ENCODE results near the gene NRG2. TPM values are rescaled to one million over a fixed set of nuclear protein-coding genes. Genes with fewer than 3 reads are reported as not detected.
A peak's percentile ranks its signal among the peaks of the same experiment; 100 is the strongest.

NRG2 gene
- total and polyA plus RNA-seq, 2 experiments from 2014 or later = 13.5 to 20.7 TPM

DNA sequence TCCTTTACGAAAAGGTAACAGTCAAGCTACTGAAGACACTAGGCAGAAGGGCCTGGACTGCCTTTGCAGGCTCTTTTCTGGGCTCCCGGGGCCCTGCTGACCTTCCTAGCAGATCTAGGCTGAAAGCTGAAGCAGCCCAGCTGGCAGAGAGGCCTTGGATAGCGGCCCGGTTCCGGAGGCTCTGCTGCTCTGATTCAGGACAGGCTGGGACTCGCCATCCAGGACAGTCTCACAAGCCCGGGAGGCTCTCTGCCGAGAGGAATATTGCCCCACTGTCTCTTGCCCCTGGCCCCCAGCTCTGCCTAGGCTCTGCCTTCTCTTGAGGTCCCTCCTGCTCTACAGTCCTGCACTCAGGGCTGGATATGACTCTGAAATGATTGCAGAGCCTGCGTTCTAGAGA, 179.7 kb downstream of the NRG2 start:
- TF ChIP-seq, protein P1, sequence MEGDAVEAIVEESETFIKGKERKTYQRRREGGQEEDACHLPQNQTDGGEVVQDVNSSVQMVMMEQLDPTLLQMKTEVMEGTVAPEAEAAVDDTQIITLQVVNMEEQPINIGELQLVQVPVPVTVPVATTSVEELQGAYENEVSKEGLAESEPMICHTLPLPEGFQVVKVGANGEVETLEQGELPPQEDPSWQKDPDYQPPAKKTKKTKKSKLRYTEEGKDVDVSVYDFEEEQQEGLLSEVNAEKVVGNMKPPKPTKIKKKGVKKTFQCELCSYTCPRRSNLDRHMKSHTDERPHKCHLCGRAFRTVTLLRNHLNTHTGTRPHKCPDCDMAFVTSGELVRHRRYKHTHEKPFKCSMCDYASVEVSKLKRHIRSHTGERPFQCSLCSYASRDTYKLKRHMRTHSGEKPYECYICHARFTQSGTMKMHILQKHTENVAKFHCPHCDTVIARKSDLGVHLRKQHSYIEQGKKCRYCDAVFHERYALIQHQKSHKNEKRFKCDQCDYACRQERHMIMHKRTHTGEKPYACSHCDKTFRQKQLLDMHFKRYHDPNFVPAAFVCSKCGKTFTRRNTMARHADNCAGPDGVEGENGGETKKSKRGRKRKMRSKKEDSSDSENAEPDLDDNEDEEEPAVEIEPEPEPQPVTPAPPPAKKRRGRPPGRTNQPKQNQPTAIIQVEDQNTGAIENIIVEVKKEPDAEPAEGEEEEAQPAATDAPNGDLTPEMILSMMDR (IDR thresholded peaks at IDR 0.05; ENCODE audit: low read depth, low read length) = no peak
- Histone ChIP-seq H3K9me3 (ENCODE audit: low read depth) (no peaks in the 10 kb centered on the region), H3K27ac (no peak overlapping the region), H3K4me1 (ENCODE audit: low read depth) (no peaks in the 10 kb centered on the region), H3K27me3 (no peaks in the 10 kb centered on the region), H3K4me3 (no peak overlapping the region), H3K36me3 (no peaks in the 10 kb centered on the region)
- peak in 1 of 2 donors; percentile 25 for DNase-seq (ENCODE audit: low read depth in 1 of 2, low spot score in 1 of 2)

DNA sequence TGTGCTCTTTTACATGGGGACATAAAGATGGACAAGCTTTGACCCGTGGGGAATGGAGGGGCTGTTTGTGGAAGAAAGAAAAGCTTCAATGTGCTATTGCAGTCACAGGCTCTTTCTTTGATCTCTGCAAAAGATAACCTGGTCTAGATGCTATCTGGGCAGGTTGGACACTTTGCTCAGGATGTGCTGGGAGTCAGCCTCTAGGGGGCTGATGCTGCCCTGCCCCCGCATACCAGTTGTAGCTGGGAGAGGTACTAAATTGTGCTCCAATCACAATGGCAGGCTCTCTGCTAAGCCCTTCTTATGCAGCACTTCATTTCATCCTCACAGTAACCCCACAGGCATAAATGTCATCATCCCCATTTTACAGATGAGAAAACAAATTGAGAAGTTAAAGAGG, 180.3 kb downstream of the NRG2 start:
- no peak overlapping the region for H3K27ac ChIP-seq
- TF ChIP-seq, protein P1 (IDR thresholded peaks at IDR 0.05; ENCODE audit: low read depth, low read length) = no peak
- H3K4me3 ChIP-seq = no peak overlapping the region
- H3K9me3 ChIP-seq (ENCODE audit: low read depth) = no peaks in the 10 kb centered on the region
- H3K36me3 ChIP-seq = no peaks in the 10 kb centered on the region
- no peak for DNase-seq (ENCODE audit: low read depth in 1 of 2, low spot score in 1 of 2)
- no peaks in the 10 kb centered on the region for H3K4me1 ChIP-seq (ENCODE audit: low read depth)
- no peaks in the 10 kb centered on the region for H3K27me3 ChIP-seq

DNA sequence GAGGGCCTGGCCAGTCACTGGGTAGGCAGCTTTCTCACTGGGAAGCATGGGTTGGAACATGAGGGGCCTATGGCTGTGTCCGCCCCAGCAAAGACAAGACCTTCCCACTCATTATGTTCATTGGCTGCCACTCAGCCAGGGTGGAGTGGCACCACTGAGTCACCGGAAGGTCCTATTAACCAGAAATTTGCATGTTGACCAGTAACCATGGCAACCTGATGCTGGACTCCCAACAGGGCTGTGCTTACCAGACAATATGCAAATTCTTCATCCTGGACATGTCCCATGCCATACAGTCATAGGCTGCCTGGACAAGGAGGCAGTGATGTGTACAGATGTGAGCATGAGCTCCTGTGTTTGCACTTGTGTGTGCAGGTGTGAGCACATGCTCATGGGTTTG, 180.8 kb downstream of the NRG2 start:
- TF ChIP-seq, protein P1 (IDR thresholded peaks at IDR 0.05; ENCODE audit: low read depth, low read length) = no peak
- no peaks in the 10 kb centered on the region for H3K9me3 ChIP-seq (ENCODE audit: low read depth)
- no peaks in the 10 kb centered on the region for H3K36me3 ChIP-seq
- no peak overlapping the region for H3K4me3 ChIP-seq
- no peaks in the 10 kb centered on the region for H3K4me1 ChIP-seq (ENCODE audit: low read depth)
- peak in 1 of 2 donors; percentile 24 for DNase-seq (ENCODE audit: low read depth in 1 of 2, low spot score in 1 of 2)
- H3K27ac ChIP-seq = no peak overlapping the region
- H3K27me3 ChIP-seq = no peaks in the 10 kb centered on the region

DNA sequence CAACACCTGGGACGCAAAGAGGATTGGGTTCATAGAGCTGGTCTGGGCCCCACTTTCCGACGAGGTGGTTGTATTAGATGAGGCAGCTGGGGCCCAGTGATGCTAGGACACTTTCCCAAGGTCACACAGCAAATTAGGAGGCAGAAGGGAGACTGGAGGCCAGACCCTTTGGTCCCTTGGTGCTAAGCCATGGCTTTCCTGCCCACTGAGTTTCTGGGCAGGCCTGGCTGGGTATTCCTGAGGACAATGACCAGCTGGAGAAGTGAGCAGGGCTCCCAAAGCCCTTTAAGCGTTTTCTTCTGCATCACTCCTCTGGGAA, 181.3 kb downstream of the NRG2 start:
- no peaks in the 10 kb centered on the region for H3K36me3 ChIP-seq
- H3K27me3 ChIP-seq = no peaks in the 10 kb centered on the region
- no peaks in the 10 kb centered on the region for H3K4me1 ChIP-seq (ENCODE audit: low read depth)
- no peak overlapping the region for H3K4me3 ChIP-seq
- DNase-seq (ENCODE audit: low read depth in 1 of 2, low spot score in 1 of 2) = no peak
- TF ChIP-seq, protein P1 (IDR thresholded peaks at IDR 0.05; ENCODE audit: low read depth, low read length) = no peak
- H3K27ac ChIP-seq = no peak overlapping the region
- H3K9me3 ChIP-seq (ENCODE audit: low read depth) = no peaks in the 10 kb centered on the region

DNA sequence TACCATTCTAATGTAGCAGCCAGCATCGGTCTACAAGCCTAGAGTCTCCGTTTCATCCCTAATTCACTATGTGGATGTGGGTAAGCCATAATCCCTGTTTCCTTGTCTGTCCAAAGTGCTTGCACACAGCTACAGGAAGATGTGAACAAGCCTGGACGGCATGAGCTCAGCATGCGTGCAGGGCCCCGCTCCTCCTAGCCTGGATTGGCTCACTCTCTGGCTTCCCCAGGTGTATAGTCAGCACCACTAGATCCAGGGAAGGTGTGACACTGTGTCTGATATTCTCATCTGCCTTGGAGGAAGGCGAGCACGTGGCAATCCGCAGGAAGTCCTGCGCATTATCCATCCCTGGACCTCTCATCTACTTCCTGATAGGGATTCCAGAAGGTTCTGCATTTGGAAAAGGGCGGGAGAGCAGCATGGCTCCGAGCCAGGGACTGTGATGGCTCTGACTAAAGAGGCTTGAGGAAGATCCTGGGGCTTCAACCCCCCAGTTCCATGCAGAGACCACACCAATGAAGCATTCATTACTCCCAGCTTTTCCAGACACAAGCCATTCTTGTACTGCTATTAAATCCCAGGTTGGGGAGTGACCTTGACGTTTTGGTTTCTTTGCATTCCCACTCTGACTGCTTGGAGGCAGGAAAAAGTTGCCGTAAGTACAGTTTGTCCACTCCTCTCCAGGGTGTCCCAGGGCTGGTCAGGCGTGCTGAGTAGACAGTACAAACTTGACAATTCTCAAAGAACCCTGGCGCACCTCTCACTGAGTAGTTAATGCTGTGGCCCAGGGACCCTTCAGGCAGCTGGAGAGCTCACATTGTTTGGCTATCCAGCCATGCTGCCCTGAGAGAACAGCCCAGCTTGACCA, 181.8 kb downstream of the NRG2 start:
- no peak for DNase-seq (ENCODE audit: low read depth in 1 of 2, low spot score in 1 of 2)
- no peaks in the 10 kb centered on the region for H3K36me3 ChIP-seq
- H3K9me3 ChIP-seq (ENCODE audit: low read depth) = no peaks in the 10 kb centered on the region
- no peak overlapping the region for H3K27ac ChIP-seq
- H3K4me3 ChIP-seq = no peak overlapping the region
- TF ChIP-seq, protein P1 (IDR thresholded peaks at IDR 0.05; ENCODE audit: low read depth, low read length) = no peak
- no peaks in the 10 kb centered on the region for H3K4me1 ChIP-seq (ENCODE audit: low read depth)
- H3K27me3 ChIP-seq = no peaks in the 10 kb centered on the region

Measured in cardiac muscle cell (in vitro differentiated cells and primary cell).